GM21526 (cell line): Measurements from ENCODE around the gene SEMA3D.
A peak's percentile ranks its signal among the peaks of the same experiment; 100 is the strongest.

Source experiments
- ATAC-seq: cut with Tn5 transposase; IDR thresholded peaks from one replicate; pipeline ENCODE4 v1.9.1; 2021; ENCODE audit warnings: moderate library complexity; ENCODE audit not compliant: unreplicated experiment, low FRiP score

The SEMA3D gene

DNA sequence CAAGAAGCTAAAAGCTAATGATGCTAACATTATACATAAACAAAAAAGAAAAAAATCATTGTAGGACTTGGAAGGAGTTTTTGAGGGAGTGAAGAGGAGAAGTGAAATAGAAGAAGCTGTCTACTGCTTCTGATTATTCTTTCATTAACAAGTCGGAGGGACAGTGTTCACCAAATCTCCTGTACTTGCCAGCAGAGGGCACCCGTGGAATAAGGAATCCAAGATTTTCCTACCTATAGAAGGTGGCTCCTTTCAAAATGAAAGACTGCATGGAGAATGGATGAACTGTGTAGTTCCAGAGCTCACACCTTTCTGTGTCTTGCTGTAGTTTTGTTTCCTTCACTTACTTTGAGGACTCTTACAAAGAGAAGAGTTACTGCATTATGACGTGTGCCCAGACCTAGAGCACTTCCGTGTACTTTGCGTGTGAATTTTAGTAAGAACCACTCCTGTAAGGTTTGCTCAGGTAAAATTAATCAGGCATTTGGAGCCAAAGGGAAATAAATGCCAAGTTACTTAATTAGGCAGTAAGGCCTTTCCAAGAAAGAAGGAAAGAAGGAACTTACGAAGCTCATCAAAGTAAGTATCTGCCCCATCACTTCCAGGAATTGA, 145.1 kb downstream of the SEMA3D start:
- ATAC-seq: no peak

DNA sequence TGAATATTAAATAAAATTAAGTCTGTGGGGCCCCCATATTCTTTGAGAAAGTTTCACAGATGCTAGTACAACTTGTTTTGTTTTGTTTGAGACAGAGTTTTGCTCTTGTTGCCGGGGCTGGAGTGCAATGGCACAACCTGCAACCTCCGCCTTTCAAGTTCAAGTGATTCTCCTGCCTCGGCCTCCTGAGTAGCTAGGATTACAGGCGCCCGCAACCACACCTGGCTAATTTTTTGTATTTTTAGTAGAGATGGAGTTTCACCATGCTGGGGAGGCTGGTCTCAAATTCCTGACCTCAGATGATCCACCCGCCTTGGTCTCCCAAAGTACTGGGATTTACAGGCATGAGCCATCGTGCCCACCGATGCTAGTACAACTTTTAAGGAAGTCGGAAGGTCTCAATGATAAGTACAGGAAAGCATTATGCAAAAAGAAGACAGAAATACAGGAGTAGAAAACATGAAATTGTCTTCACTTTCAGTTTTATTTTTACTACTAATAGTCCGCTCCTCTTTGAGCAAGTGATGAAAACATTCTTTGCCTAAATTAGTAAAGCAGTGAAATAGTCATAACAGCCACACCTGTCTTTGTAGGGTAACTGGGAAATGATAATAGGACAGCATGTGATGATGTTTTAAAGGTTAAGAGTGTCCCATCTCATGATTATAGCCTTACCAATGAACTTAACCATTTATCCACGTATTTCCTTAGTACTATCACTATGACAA, 147.5 kb downstream of the SEMA3D start:
- ATAC-seq: peak; percentile 97

- no peak for ATAC-seq
Observed at GRCh38 chr7:85038466-85038865, 148.4 kb downstream of the SEMA3D start.

GRCh38 chr7:85033263-85033662, 153.6 kb downstream of the SEMA3D start:
- no peak for ATAC-seq

DNA sequence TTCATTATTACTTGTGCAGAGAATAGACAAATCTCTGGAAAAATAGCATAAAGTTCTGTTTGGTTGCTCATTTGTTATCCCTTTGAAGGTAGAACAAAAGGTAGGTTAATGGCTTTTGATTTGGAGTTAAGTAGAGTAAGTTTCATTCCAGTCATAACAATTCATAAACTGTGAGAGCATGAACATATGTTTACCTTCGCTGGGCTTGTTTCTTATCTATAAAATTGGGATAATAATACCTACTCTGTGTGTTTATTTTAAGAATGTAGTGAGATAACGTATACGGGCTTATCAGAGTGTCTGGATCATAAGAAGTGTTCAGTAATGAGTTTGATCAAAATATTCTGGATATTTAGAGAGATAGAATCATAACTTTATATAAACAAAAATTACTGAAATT, 155.4 kb downstream of the SEMA3D start:
- no peak for ATAC-seq

DNA sequence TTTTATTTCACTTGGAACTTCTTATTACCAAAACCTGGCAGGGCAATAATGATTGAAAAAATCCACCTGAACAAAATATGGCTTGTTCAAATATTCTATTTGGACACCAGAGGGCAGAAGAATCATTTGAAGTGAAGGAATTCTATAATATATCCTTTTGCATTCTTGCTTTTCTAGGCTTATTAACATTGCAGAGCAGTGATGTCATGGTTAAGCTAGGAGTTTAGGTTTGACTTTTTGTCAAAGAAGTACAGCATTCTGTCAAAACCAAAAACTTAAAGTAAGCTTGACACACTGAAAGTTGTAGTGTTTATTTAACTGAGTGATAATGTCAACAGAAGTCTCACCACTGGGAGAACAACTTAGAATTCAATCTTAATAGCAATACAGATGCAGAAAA, 156.0 kb downstream of the SEMA3D start:
- no peak for ATAC-seq

GRCh38 chr7:85025312-85025756, 161.5 kb downstream of the SEMA3D start:
- peak; percentile 72 for ATAC-seq

DNA sequence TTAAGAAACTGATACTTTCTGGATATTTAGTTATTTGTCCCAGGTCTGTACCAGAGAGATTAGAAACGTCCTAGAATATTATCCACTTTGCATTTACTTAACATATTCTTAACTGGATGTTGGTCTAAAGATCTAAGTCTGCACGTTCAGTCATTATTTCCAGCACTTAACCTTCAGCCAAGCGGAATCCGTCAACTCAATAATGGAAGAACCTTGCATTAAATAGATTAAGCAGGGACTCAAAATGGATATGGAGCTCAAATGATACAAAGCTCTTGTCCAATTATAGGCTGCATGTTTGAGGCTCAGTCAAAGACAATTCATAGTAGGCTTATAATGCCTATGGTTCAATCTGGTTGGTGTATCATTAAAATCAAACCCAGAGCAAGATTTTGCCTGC, 162.9 kb downstream of the SEMA3D start:
- ATAC-seq: no peak

DNA sequence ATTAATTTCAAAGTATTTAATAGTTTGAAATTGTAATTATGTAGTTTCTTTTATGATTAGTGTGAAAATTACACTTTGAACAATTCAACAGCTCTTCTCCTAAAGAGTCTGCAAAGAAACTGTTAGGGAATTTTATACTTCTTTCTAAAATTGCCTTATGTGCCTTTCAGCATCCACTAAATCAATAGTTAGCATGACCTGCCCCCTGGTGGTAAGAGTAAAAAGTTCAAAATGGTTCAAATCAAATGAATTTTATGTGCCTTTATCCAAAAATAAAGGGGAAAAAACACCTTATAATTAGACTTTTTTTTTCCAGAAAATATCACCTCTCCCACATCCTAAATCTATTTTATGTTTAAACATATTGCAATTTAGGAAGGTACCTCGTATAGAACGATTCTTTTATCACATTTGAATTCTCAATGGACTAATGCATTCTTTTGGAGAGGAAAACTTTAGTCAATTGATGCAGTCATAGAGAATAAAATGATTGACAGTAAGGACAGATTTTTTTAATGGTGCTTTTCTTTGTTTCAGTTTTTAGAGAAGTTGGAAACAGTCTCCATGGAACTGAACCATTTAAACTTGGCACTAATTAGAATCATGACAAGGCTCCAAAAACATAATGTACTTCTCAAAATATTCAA, 163.7 kb downstream of the SEMA3D start:
- no peak for ATAC-seq

DNA sequence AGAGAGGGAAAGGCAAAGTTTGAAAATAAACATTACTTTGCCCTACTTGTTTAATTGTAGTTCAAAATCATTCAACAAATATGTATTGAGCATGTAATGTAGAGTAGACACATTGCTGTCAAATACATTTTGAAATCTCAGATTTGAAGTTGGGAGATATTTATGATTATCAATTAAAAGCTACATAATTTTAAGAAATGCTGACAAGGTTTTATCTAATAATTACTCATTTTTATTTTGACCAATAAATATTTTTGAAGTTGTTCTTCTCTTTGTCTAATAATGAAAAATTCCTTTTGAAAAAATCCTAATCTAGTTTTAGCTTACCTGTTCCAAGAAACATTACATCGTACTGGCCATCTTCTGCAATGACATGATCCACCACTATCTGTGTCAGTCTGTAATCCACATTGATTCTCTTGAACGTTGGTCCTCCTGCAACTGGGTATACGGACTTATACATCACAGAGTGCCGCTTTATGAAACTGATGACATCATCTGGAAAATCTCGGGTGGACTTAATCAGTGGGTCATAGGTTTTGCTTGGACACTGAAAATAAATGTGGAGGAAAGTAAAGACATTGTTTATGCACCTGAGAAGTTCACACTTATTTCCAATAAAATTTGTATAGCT, 164.7 kb downstream of the SEMA3D start:
- ATAC-seq: no peak

- ATAC-seq: no peak
Observed at GRCh38 chr7:85021101-85021704, 165.7 kb downstream of the SEMA3D start.

GRCh38 chr7:85019778-85020177, 167.1 kb downstream of the SEMA3D start:
- no peak for ATAC-seq

DNA sequence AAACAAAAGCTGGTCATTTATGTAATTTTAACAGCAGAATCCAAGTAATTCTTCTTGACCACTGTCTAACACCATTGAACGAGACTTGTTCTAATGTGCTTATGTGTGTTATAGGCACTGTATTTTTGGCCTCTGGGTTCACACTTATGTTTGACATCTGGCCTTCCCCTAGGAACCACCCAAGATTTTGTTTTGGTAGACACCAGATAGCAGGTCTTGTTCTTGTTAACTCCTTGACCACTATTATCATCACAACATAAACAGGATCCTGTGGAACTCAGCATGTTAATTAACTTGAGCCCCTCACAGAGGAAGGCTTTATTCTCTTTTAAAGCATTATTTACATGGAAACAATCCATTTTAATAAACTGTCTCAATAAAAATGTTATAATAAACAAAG, 167.7 kb downstream of the SEMA3D start:
- no peak for ATAC-seq

- no peak for ATAC-seq
Observed at GRCh38 chr7:85018498-85018897, 168.4 kb downstream of the SEMA3D start.

GRCh38 chr7:85016286-85016685, 170.6 kb downstream of the SEMA3D start:
- ATAC-seq: no peak

GRCh38 chr7:85014936-85015660, 171.8 kb downstream of the SEMA3D start:
- no peak for ATAC-seq

GRCh38 chr7:85011127-85011526, 175.7 kb downstream of the SEMA3D start:
- ATAC-seq: no peak

- ATAC-seq: no peak
Observed at GRCh38 chr7:85010306-85010705, 176.6 kb downstream of the SEMA3D start.

DNA sequence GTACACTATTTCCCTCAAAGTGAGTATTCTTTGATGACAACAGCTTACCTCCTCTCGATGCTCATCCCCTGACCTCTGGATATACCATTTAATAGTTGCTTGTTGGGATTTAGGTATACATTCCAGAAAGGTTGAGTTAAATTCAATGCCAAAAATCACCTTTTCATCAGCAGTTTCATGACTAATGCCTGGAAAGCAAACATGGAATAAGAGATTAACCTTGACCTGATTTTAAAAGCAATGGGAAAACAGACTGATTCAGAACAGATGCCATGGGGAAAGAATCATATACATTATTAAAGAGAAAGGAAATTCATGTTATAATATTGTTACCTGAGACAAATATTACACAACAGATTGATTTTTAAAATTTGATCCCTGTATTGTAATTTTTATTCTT, 180.1 kb downstream of the SEMA3D start:
- no peak for ATAC-seq

DNA sequence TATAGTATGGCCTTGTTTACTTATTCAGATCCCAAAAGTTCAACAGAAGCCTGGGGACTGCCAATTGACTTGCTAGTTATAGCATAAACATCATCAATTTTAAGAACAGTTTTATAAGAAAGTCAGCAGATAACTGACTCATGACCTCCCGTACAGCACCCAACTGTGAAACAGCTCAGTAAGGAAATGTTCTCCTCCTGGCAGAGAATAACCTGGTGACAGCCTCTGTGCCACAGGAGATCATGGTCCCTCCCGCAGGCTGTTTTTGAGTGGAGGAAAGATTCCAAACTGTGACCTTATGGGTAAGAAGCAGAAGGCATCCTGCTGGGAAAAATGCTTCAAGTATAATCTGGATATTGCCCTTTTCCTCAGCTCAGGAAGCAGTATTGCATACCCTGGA, 182.5 kb downstream of the SEMA3D start:
- no peak for ATAC-seq
